HFFc6 (cell line): ENCODE data around the gene NAALADL1. TPM values are rescaled to one million over a fixed set of nuclear protein-coding genes. Genes with fewer than 3 reads are reported as not detected.

Experiments used
- DNase-seq: peaks from one replicate; pipeline ENCODE4 v3.0.0-alpha.2; 2018
- H3K27ac Mint-ChIP-seq: 2 replicates; pipeline ENCODE4 v1.8.0; 2020; ENCODE audit warnings: mild to moderate bottlenecking, mixed read lengths
- H3K27me3 Mint-ChIP-seq: 2 replicates; pipeline ENCODE4 v1.8.0; 2021; ENCODE audit warnings: mild to moderate bottlenecking, moderate library complexity, mixed read lengths; ENCODE audit not compliant: insufficient read depth
- H3K36me3 Mint-ChIP-seq: 2 replicates; pipeline ENCODE4 v1.8.0; 2021; ENCODE audit warnings: low read depth, mixed read lengths
- H3K4me1 Mint-ChIP-seq: 2 replicates; pipeline ENCODE4 v1.8.0; 2020; ENCODE audit warnings: low read depth, mixed read lengths
- H3K4me3 Mint-ChIP-seq: 2 replicates; pipeline ENCODE4 v1.8.0; 2020; ENCODE audit warnings: mild to moderate bottlenecking, moderate library complexity, mixed read lengths
- H3K9me3 Mint-ChIP-seq: 2 replicates; pipeline ENCODE4 v1.8.0; 2020; ENCODE audit warnings: mild to moderate bottlenecking, mixed read lengths
- CTCF ChIP-seq: fragments of 200-600 bp; sonication (generic); IDR thresholded peaks from 2 replicates; pipeline ENCODE4 v1.5.0; 2021; ENCODE audit warnings: antibody characterized with exemption, mild to moderate bottlenecking
- microRNA-seq: library from miRNA; unstranded; fragments of <30 nt; microRNA quantifications from one replicate; pipeline ENCODE4, GENCODE V29; 2019
- total RNA-seq, 6 experiments: library from RNA; stranded (reverse); fragmentation: NEBNext Ultra II Directional; extraction: Animal tissue kit (Norgen Biotek cat#: 25700); gene quantifications; 2 replicates in 1 of 6; 3 replicates in 5 of 6; pipeline ENCODE4 v1.2.3, GENCODE V29; 2021

Gene NAALADL1
- total RNA-seq, 6 experiments from 2014 or later: not detected

DNA sequence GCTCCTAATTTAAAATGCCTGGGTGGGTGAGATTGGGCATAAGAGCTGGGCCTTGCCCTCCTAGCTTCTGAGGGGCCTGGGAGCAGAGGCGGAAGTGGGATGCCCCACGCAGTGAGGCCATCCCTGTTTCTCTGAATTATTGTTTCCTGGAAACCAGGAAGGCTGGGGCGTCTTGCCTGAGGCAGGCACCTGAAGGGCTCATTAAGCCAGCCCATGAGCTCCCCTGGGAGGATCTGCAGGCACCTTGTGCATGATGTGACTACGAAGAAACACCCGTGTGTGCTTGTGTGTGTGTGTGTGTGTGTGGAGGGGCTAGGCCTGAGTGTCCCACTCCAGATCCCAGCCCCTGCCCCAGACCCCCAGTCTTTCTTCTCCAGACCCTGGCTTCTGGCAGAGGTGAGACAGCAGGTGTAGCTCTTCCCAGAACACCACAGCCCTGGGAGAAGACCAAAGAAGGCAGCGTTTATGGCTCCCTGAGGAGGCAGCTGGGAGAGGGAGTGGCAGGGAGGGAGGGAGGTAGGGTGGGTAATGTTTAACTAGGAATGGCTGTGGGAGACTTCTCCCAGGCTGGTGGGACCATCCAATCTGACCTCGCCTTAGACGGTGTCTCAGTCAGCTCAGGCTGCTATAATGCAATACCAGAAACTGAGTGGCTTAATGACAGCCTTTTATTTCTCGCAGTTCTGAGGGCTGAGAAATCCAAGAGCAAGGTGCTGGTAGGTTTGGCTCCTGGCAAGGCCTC, 59.5 kb downstream of the NAALADL1 start:
- TF ChIP-seq CTCF: no peak
- no peak overlapping the region for H3K27ac Mint-ChIP-seq
- peaks cover 5% of the 10 kb centered on the region; the same call in 1 of the 2 replicates for H3K27me3 Mint-ChIP-seq
- DNase-seq: no peak
- H3K36me3 Mint-ChIP-seq: no peaks in the 10 kb centered on the region
- peaks cover 14% of the 10 kb centered on the region for H3K4me1 Mint-ChIP-seq
- H3K9me3 Mint-ChIP-seq: no peaks in the 10 kb centered on the region
- no peak overlapping the region for H3K4me3 Mint-ChIP-seq

DNA sequence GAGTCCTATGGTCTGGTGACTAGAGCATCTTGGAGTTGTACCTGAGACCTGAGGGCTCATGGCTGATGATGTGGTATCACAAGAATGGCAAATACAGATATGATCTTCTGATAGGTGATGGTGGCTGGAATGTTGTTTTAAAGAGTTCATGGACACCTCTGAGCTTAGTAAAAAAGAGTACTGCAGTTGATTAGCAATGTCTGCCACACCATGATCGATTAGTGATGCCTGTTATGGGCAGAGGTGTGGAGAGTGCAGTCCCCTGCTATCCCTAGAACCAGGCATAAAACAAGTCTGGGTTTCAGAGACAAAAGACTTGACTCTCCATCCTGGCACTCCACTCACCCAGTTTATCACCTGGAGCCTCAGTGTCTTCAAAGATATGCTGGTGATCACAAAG, 60.2 kb downstream of the NAALADL1 start:
- no peak for TF ChIP-seq CTCF
- H3K4me1 Mint-ChIP-seq: peaks cover 14% of the 10 kb centered on the region
- H3K27me3 Mint-ChIP-seq: peaks cover 5% of the 10 kb centered on the region; the same call in 1 of the 2 replicates
- H3K27ac Mint-ChIP-seq: no peak overlapping the region
- H3K4me3 Mint-ChIP-seq: no peak overlapping the region
- DNase-seq: no peak
- no peaks in the 10 kb centered on the region for H3K36me3 Mint-ChIP-seq
- no peaks in the 10 kb centered on the region for H3K9me3 Mint-ChIP-seq

DNA sequence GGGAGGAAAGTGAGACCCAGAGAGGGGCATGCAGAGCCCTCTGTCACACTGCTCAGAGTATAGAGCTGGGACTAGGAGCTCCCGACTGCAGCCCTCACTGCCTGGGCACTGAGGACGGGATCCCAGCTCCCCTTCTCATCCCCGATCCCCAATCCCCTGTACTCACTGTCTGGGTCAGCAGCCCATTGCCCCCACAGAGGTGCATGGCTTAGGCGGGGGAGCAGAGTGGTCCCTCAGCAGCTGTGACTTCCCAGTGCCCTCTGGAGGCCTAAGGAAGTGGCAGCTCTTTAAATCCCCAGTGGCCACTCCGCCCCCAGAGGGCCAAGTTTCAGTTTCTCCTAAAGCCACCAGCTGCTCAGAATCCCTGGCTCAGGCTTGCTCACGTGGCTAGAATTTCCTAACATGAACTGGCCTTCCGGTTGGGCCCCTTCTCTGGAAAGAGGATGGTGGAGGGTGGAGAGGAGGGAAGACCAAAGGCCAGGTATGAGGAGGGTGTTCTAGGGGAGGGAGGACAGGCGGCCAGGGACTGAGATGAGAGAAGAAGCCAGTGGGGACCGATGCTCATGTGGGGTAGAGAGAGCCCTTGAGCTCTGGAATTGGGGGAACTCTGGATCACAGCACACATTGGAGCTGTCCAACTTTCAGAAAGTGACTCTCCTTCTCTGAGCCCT, 61.5 kb downstream of the NAALADL1 start, which contains the start of gene BATF2:
BATF2 (minus strand) TSS at position 262 of the 671 bp plus-strand sequence; CDS start at position 205, 57 bp downstream.
- Mint-ChIP-seq H3K27ac (peak within 1 kb of the TSS; percentile 69), H3K27me3 (peaks cover 5% of the 10 kb centered on the region; the same call in 1 of the 2 replicates)

DNA sequence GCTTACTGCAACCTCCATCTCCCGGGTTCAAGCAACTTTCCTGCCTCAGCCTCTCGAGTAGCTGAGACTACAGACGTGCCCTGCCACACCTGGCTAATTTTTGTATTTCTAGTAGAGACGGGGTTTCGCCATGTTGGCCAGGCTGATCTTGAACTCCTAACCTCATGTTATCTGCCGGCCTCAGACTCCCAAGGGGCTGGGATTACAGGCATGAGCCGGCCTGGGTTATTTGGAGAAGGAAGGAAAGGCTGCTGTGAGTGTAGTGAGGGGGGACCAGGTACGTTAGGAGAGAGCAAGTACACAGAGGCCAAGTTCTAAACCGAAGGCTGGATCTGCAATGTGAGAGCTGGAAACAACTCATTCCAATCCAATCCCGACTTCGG, 62.0 kb downstream of the NAALADL1 start:
- Mint-ChIP-seq H3K27me3 (peaks cover 5% of the 10 kb centered on the region; the same call in 1 of the 2 replicates), H3K4me3 (peak overlapping the region; percentile 80), H3K4me1 (peaks cover 14% of the 10 kb centered on the region), H3K36me3 (no peaks in the 10 kb centered on the region), H3K9me3 (no peaks in the 10 kb centered on the region), H3K27ac (no peak overlapping the region)
- DNase-seq: no peak
- TF ChIP-seq CTCF: no peak

More for the DNA sequence above, 61.5 kb downstream of the NAALADL1 start, which contains the start of gene BATF2:
- Mint-ChIP-seq H3K36me3 (no peaks in the 10 kb centered on the region), H3K9me3 (no peaks in the 10 kb centered on the region), H3K4me3 (peak within 1 kb of the TSS; percentile 80), H3K4me1 (peaks cover 14% of the 10 kb centered on the region)
- TF ChIP-seq CTCF: peak; percentile 70
- peak; percentile 67 for DNase-seq

Small RNA genes lying within 50 kb of the gene (microRNA-seq; reads per million reads assigned to microRNA genes)
- gene MIR6879: not detected

Other genes starting within 250 kb of the NAALADL1 start
- 10 to 100 TPM; 23.9 to 35.5 (median 26.9) TPM for gene MEN1, start 248.0 kb downstream of the NAALADL1 start, total RNA-seq
- gene CDC42BPG, start 213.9 kb downstream of the NAALADL1 start, total RNA-seq: under 1 TPM in 5 of 6 experiments, not detected in 1; 0.02 to 0.21 (median 0.05) TPM
- gene EHD1, start 179.9 kb downstream of the NAALADL1 start, total RNA-seq: 100 to 1,000 TPM; 189 to 227 (median 197) TPM
- gene ATG2A, start 141.3 kb downstream of the NAALADL1 start, total RNA-seq: 10 to 100 TPM; 19.0 to 21.7 (median 20.0) TPM
- 10 to 100 TPM; 16.2 to 28.1 (median 19.6) TPM for gene PPP2R5B, start 133.9 kb downstream of the NAALADL1 start, total RNA-seq
- not detected for gene GPHA2, start 122.7 kb downstream of the NAALADL1 start, total RNA-seq
- not detected for gene MAJIN, start 86.4 kb downstream of the NAALADL1 start, total RNA-seq
- under 1 TPM; 0.22 to 0.45 (median 0.36) TPM for gene BATF2, start 61.6 kb downstream of the NAALADL1 start, total RNA-seq
- gene ARL2, start 44.4 kb downstream of the NAALADL1 start, total RNA-seq: 10 to 100 TPM; 76.9 to 92.1 (median 87.2) TPM
- 10 to 100 TPM; 18.7 to 26.6 (median 25.0) TPM for gene SNX15, start 31.1 kb downstream of the NAALADL1 start, total RNA-seq
- 10 to 100 TPM; 15.3 to 21.5 (median 18.0) TPM for gene SAC3D1, start 17.3 kb downstream of the NAALADL1 start, total RNA-seq
- 10 to 100 TPM; 14.3 to 28.3 (median 26.6) TPM for gene CDCA5, start 25.5 kb upstream of the NAALADL1 start, total RNA-seq
- gene ZFPL1, start 25.7 kb upstream of the NAALADL1 start, total RNA-seq: 10 to 100 TPM; 41.0 to 56.6 (median 53.6) TPM
- gene VPS51, start 37.7 kb upstream of the NAALADL1 start, total RNA-seq: 10 to 100 TPM; 61.2 to 90.1 (median 79.4) TPM
- gene TM7SF2, start 53.3 kb upstream of the NAALADL1 start, total RNA-seq: 1 to 10 TPM; 3.8 to 6.4 (median 4.9) TPM
- 10 to 100 TPM in 4 of 6 experiments, 1 to 10 TPM in 2; 9.3 to 13.6 (median 11.1) TPM for gene ZNHIT2, start 59.1 kb upstream of the NAALADL1 start, total RNA-seq
- 100 to 1,000 TPM; 631 to 750 (median 715) TPM for gene FAU, start 63.6 kb upstream of the NAALADL1 start, total RNA-seq
- 10 to 100 TPM; 53.2 to 59.7 (median 56.9) TPM for gene MRPL49, start 63.8 kb upstream of the NAALADL1 start, total RNA-seq
- gene SYVN1, start 76.0 kb upstream of the NAALADL1 start, total RNA-seq: 10 to 100 TPM; 39.9 to 46.9 (median 42.9) TPM
- gene SPDYC, start 111.7 kb upstream of the NAALADL1 start, total RNA-seq: not detected
- 100 to 1,000 TPM; 203 to 271 (median 231) TPM for gene CAPN1, start 123.4 kb upstream of the NAALADL1 start, total RNA-seq
- gene POLA2, start 203.4 kb upstream of the NAALADL1 start, total RNA-seq: 10 to 100 TPM in 5 of 6 experiments, 1 to 10 TPM in 1; 8.6 to 18.3 (median 15.3) TPM